Esophagus (tissue), 2 donors: ENCODE data around the gene ELSPBP1. TPM values are rescaled to one million over a fixed set of nuclear protein-coding genes. Genes with fewer than 3 reads are reported as not detected.
"Not testable (repeated sequence)": the region's sequence is repeated elsewhere in the genome, so short reads cannot be mapped to it uniquely, and the experiment has no call there.

ENCODE experiments used
- H3K27ac ChIP-seq, 2 donors: one replicate each; pipeline ENCODE4 v1.5.1; 2013; ENCODE audit warnings: low read depth in 2 of 2, mild to moderate bottlenecking in 2 of 2, inconsistent platforms in 1 of 2, low read length in 1 of 2, moderate library complexity in 1 of 2
- H3K27me3 ChIP-seq, 2 donors: one replicate each; pipeline ENCODE4 v1.6.1; 2013; ENCODE audit warnings: low read length in 2 of 2, control low read depth in 1 of 2, mild to moderate bottlenecking in 1 of 2; ENCODE audit not compliant: insufficient read depth in 2 of 2, control insufficient read depth in 1 of 2
- H3K36me3 ChIP-seq, 2 donors: one replicate each; pipeline ENCODE4 v1.6.1; 2013; ENCODE audit warnings: low read length in 1 of 2; ENCODE audit not compliant: control insufficient read depth in 2 of 2, insufficient read depth in 2 of 2
- H3K4me1 ChIP-seq, 2 donors: one replicate each; pipeline ENCODE4 v1.6.1; 2013; ENCODE audit warnings: low read length in 1 of 2; ENCODE audit not compliant: control insufficient read depth in 2 of 2, insufficient read depth in 2 of 2
- H3K4me3 ChIP-seq, 2 donors: one replicate each; pipeline ENCODE4 v1.5.1; 2013; ENCODE audit warnings: low read length in 2 of 2, mild to moderate bottlenecking in 2 of 2, low read depth in 1 of 2, moderate library complexity in 1 of 2
- H3K9me3 ChIP-seq, 2 donors: one replicate each; pipeline ENCODE4 v1.6.1; 2013; ENCODE audit warnings: mild to moderate bottlenecking in 2 of 2, low read depth in 1 of 2, low read length in 1 of 2, moderate library complexity in 1 of 2; ENCODE audit not compliant: control insufficient read depth in 2 of 2, insufficient read depth in 1 of 2
- WGBS, 2 donors: extraction: QIAGEN DNeasy Blood & Tissue Kit; methylation state at CpG; one replicate each; pipeline ENCODE4 v1.1.7; 2013; 5-methylcytosine and 5-hydroxymethylcytosine counted together
- polyA plus RNA-seq, 2 donors: library from polyadenylated mRNA; stranded (reverse); fragments of 200-250 nt; gene quantifications; one replicate each; pipeline ENCODE4 v1.2.3, GENCODE V29; 2013
- donor health status: healthy with polysubstance abuse.
- donor health status: Bipolar disorder and iron deficiency.

The ELSPBP1 gene
- polyA plus RNA-seq: not detected

GRCh38 chr19:47994209-47994802 lies at the start of gene ELSPBP1:
Gene ELSPBP1 (plus strand): TSS chr19:47994632. CDS start chr19:48008668, 14,036 bp downstream.
- Histone ChIP-seq H3K27me3 (no peaks in the 10 kb centered on the region), H3K27ac (no peak within 1 kb of the TSS), H3K36me3 (no peaks in the 10 kb centered on the region), H3K4me1 (no peaks in the 10 kb centered on the region), H3K9me3 (no peaks in the 10 kb centered on the region), H3K4me3 (no peak within 1 kb of the TSS)
- 55 to 60% methylated on average over 5 of the region's 5 CpGs for WGBS, 2 donors

GRCh38 chr19:47949852-47950521 lies 44.4 kb upstream of the ELSPBP1 start:
- not testable (repeated sequence) for H3K36me3 ChIP-seq, H3K27ac ChIP-seq, H3K9me3 ChIP-seq, H3K4me1 ChIP-seq, H3K27me3 ChIP-seq, H3K4me3 ChIP-seq
- WGBS, 2 donors: 88 to 89% methylated on average over 18 to 19 of the region's 24 CpGs

GRCh38 chr19:47952132-47952531 lies 42.3 kb upstream of the ELSPBP1 start:
- not testable (repeated sequence) for H3K4me3 ChIP-seq, H3K4me1 ChIP-seq, H3K9me3 ChIP-seq, H3K27ac ChIP-seq, H3K36me3 ChIP-seq, H3K27me3 ChIP-seq
- WGBS, 2 donors: no CpG with 5 or more reads among the region's 21 CpGs

GRCh38 chr19:47955936-47956335 lies 38.5 kb upstream of the ELSPBP1 start:
- H3K27ac ChIP-seq, H3K9me3 ChIP-seq, H3K36me3 ChIP-seq, H3K27me3 ChIP-seq, H3K4me3 ChIP-seq, H3K4me1 ChIP-seq: not testable (repeated sequence)
- WGBS, 2 donors: 90 to 92% methylated on average over 7 of the region's 11 CpGs

- H3K27me3 ChIP-seq: peaks cover 0 to 2% of the 10 kb centered on the region in 2 donors
- H3K36me3 ChIP-seq: no peaks in the 10 kb centered on the region
- no peaks in the 10 kb centered on the region for H3K4me1 ChIP-seq
- no peak overlapping the region for H3K27ac ChIP-seq
- H3K4me3 ChIP-seq: no peak overlapping the region
- no peaks in the 10 kb centered on the region for H3K9me3 ChIP-seq
- WGBS, 2 donors: 83% methylated on average over 6 of the region's 6 CpGs
Observed at GRCh38 chr19:47973529-47973928, 20.9 kb upstream of the ELSPBP1 start.

- no peaks in the 10 kb centered on the region for H3K9me3 ChIP-seq
- H3K27me3 ChIP-seq: no peaks in the 10 kb centered on the region
- H3K27ac ChIP-seq: no peak overlapping the region
- no peaks in the 10 kb centered on the region for H3K36me3 ChIP-seq
- no peaks in the 10 kb centered on the region for H3K4me1 ChIP-seq
- 60 to 64% methylated on average over 10 of the region's 10 CpGs for WGBS, 2 donors
- H3K4me3 ChIP-seq: no peak overlapping the region
Observed at GRCh38 chr19:47991191-47991808, 3.1 kb upstream of the ELSPBP1 start.

- no peaks in the 10 kb centered on the region for H3K4me1 ChIP-seq
- no peaks in the 10 kb centered on the region for H3K36me3 ChIP-seq
- no peak within 1 kb of the TSS for H3K4me3 ChIP-seq
- H3K9me3 ChIP-seq: no peaks in the 10 kb centered on the region
- 54 to 78% methylated on average over 2 of the region's 2 CpGs for WGBS, 2 donors
- H3K27me3 ChIP-seq: no peaks in the 10 kb centered on the region
- no peak within 1 kb of the TSS for H3K27ac ChIP-seq
Observed at GRCh38 chr19:47992070-47992469, 2.4 kb upstream of the ELSPBP1 start, which contains the start of gene BSPH1. Gene BSPH1 (minus strand): TSS chr19:47992170. CDS start chr19:47992081, 89 bp downstream.

GRCh38 chr19:47996230-47996727 lies 1.8 kb downstream of the ELSPBP1 start:
- H3K9me3 ChIP-seq: peaks cover 0 to 3% of the 10 kb centered on the region in 2 donors
- 68 to 74% methylated on average over 1 of the region's 1 CpG for WGBS, 2 donors
- H3K27me3 ChIP-seq: no peaks in the 10 kb centered on the region
- no peak overlapping the region for H3K27ac ChIP-seq
- no peaks in the 10 kb centered on the region for H3K4me1 ChIP-seq
- no peak overlapping the region for H3K4me3 ChIP-seq
- no peaks in the 10 kb centered on the region for H3K36me3 ChIP-seq

GRCh38 chr19:47998800-47999199 lies 4.4 kb downstream of the ELSPBP1 start:
- Histone ChIP-seq H3K36me3 (no peaks in the 10 kb centered on the region), H3K4me3 (no peak overlapping the region), H3K4me1 (no peaks in the 10 kb centered on the region), H3K27ac (no peak overlapping the region), H3K27me3 (no peaks in the 10 kb centered on the region), H3K9me3 (peaks cover 0 to 3% of the 10 kb centered on the region in 2 donors)
- 84 to 90% methylated on average over 6 of the region's 6 CpGs for WGBS, 2 donors
